T follicular helper cell (primary cell): ENCODE measurements around the gene PSMD14.
"Not testable (repeated sequence)": the region's sequence is repeated elsewhere in the genome, so short reads cannot be mapped to it uniquely, and the experiment has no call there.

Source experiments
- DNase-seq: peaks from one replicate; pipeline ENCODE4 v3.0.0-alpha.2; 2020; ENCODE audit warnings: low read depth

The PSMD14 gene

DNA sequence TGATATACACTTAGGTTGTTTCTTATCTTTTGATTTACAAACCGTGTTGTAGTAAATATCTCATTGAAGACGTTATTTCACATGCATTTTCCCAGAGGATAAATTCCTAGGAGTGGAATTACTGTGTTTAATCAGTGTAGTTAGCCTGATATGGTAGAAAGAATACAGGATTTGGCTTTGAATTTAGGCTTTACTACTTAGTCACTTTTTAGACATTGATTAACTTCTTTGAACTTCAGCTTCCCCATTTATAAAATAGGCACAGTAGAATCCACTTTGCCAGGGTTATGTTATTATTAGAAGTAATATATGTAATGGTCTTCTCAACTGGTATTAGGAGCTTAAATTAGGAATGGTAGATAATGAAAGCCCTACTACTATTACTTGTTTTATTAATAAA lies 27.4 kb downstream of the PSMD14 start:
- DNase-seq: no peak

DNA sequence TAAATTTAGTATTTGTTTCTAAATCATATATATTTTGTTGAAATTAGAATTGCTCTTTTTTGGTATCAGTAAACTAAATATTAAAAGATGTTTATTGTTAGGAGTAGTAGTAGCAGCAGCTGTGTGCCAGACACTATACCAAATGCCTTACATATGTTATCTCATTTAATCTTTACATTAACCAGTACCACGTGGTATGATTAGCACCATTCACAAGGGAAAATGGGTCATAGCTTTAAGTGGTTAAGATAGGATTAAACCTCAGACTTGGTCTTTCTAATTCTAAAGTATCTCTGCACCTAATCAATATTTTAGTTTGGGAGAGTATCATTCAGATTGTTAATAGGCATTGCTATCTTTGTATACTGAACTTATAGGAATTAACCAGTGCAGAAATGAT lies 29.0 kb downstream of the PSMD14 start:
- DNase-seq: no peak

DNA sequence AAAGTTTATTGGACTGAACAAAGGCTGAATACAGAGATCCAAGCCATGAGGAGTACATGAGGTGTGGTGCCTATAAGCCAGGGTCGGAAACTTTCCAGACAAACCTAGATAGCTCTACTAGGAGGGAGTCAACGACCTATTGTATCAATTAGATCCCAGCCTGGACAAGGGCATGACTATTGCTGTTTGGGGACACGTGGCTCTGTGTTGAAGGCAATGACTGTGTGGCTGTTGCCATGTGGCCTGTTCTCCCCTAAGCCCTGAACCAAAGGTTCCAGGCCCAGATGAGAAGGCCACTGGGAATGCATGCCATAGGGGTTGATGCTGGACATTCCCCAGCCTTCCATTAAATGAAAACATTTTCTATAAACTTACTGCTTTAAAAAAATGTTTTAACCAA lies 31.3 kb downstream of the PSMD14 start:
- not testable (repeated sequence) for DNase-seq

- not testable (repeated sequence) for DNase-seq
Observed at GRCh38 chr2:161340930-161341413, 32.7 kb downstream of the PSMD14 start.

- no peak for DNase-seq
Observed at GRCh38 chr2:161343235-161343634, 35.0 kb downstream of the PSMD14 start.

- DNase-seq: no peak
Observed at GRCh38 chr2:161344692-161345091, 36.5 kb downstream of the PSMD14 start.

DNA sequence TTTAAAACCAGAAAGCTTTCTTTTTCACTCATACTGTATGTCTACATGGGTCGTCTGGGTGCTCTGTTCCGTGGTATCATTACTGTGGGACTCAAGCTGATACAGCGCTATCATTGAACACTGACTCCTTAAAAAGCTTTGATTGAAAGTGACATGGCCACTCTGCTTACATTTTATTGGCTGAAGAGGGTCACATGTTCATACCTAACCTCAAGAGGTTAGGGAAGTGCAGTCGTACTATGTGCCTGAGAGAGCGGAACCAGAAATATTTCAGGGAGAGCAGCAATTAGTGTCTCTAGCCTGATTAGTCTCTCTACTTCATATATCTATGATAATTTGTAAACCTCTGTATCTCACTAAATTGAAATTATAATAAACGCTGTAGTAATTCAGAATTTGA lies 43.5 kb downstream of the PSMD14 start:
- no peak for DNase-seq

- no peak for DNase-seq
Observed at GRCh38 chr2:161352719-161353118, 44.5 kb downstream of the PSMD14 start.

DNA sequence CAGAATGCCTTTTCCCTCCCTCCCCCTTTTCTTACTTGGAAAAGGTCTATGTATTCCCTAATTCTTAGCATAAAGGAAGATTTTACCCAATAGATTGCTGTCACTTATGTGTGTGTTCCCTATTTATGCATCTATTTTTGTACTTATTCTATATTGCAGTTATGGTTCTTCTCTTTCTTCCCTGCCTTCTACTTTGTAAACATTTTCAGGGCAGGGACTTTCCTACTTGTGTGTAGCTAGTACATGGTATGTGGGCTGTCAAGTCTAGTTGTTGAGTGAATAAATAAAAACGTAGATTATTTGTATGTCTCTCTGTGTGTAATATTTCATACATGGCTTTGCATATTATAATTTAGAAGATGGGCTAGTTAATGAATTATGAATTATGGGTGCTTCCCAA lies 45.3 kb downstream of the PSMD14 start:
- DNase-seq: no peak

- no peak for DNase-seq
Observed at GRCh38 chr2:161354106-161354505, 45.9 kb downstream of the PSMD14 start.

- DNase-seq: no peak
Observed at GRCh38 chr2:161355106-161355505, 46.9 kb downstream of the PSMD14 start.

DNA sequence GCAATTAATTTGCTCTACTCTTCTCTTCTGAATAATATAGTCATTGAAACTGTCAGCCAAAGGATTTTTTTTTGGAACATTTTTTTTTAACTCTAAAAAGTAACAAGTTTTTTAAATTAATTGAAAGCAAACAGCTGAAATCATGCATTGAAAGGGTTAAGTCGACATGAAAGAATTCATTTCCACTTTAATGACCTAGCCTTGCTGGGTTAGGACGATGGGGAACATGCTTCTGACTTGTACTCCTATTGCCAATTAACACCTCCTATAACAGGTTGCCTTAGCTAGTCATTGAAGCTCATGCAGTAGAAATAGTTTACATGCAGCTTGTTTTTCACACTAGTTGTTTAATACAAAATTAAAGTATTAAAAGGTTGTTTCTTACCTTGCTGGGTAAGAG lies 47.8 kb downstream of the PSMD14 start:
- DNase-seq: no peak

DNA sequence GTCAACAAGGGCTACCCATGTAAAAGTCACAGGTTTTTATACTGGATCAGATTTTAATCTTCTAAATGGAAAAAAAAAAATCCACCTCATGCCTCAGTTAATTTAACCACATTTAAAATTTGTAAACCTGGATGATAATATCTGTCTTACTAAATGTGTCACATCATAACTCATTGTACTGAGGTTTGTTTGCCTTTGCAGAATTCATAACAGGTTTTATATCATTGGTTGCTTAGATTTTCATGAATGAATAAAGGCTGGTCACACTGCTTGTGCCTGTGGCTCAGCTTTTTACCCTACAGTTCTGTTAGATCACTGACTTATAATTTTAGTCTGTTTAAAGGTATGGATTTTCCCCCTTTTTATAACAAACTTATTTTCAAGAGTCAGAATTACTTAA lies 48.9 kb downstream of the PSMD14 start:
- no peak for DNase-seq

DNA sequence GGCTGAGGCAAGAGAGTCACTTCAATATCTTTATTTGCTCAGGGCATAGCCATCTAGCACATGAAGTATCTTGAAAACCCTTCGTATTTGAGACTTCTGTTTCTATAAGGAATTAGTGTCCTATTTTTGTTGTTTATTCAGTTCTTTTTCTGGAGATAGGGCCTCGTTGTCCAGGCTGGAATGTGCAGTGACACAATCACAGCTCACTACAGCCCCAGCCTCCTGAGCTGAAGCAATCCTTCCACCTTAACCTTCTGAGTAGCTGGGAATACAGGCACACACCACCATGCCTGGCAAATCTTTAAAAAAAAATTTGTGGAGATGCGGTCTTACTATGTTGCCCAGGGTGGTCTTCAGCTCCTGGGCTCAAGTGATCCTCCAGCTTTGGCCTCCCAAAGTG lies 50.6 kb downstream of the PSMD14 start:
- DNase-seq: no peak

GRCh38 chr2:161360095-161360654 lies 52.0 kb downstream of the PSMD14 start:
- not testable (repeated sequence) for DNase-seq

GRCh38 chr2:161362568-161363166 lies 54.4 kb downstream of the PSMD14 start:
- DNase-seq: no peak

GRCh38 chr2:161367675-161368074 lies 59.5 kb downstream of the PSMD14 start:
- no peak for DNase-seq

- DNase-seq: no peak
Observed at GRCh38 chr2:161369311-161369710, 61.1 kb downstream of the PSMD14 start.

- no peak for DNase-seq
Observed at GRCh38 chr2:161370981-161371380, 62.8 kb downstream of the PSMD14 start.

DNA sequence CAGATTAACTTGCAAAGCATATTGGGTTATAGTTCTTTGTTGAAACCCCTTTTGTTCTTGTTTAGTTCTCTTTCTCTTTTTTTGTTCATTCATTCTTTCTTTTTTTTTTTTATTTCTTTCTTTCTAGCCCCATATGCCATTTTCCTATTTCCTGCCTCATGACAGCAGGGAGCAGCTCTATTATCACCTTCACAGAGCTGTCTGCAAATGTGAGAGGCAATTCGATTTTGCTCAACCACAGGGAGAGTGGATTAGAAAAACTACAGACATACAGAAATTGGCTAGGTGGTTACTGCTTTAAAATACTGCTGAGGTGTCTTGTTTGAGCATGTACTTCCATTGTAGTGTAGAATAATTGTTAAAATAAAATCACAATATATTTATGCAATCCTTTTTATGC lies 63.6 kb downstream of the PSMD14 start:
- no peak for DNase-seq

- DNase-seq: no peak
Observed at GRCh38 chr2:161373942-161374341, 65.7 kb downstream of the PSMD14 start.

DNA sequence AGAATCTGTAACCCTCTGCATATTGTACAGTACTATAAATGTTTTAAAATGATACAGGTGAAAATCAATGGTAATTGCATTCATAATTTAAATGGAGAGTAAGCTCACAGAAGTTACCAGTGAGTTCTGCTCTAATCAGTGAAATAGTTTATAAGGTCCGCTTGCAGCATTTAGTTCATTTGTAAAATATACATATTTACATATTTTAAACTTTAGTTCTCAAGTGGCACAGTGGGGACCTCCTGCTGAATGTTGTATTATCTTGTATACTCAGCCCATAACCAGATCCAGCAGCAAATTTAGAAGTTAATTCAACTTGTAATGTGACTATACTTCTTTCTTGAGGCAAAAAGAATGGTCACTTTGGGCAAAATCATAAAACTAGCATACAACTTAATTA lies 66.2 kb downstream of the PSMD14 start:
- DNase-seq: no peak

DNA sequence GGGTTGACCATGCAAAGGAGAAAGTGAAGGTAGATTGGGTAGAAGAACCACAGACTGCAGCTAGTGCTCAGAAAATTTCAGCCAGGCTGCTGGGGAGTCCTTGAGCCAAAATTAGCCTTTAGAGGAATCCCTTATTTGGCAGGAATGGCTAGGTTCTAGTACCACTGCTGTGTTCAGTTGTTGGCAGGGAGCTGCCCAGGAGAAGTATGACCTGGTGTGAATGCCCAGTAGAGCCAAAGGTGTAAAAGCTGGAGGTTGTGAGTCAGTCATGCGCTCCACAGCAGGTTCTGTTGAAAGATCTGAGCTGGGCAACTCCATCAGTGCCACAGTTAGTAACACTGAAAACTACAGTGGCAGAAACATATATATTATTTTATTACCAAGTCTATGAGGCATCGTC lies 71.5 kb downstream of the PSMD14 start:
- no peak for DNase-seq

GRCh38 chr2:161381546-161381945 lies 73.3 kb downstream of the PSMD14 start:
- no peak for DNase-seq
